GM12878 (cell line): ENCODE measurements around the gene NOP56. TPM values are rescaled to one million over a fixed set of nuclear protein-coding genes. Genes with fewer than 3 reads are reported as not detected.

Experiments
- ATAC-seq: fragments of 200-7000 bp; cut with Tn5 transposase; 3 replicates; pipeline ENCODE4 v1.9.1; 2020; ENCODE audit warnings: mild to moderate bottlenecking, moderate library complexity
- BruUV-seq: library from RNA; stranded (reverse); fragments of 400-500 nt; replicated peaks from 2 replicates; lab custom pipeline; 2021; lab: Mats Ljungman, UMichigan
- CTCF ChIA-PET: fragments of 300-600 bp; sonication (Branson Sonifier 250); formaldehyde crosslinking; extraction: SDS; loops from one replicate; lab custom pipeline; 2021; ENCODE audit warnings: inconsistent platforms; lab: Yijun Ruan, JAX
- POLR2A ChIA-PET: fragments of 350-600 bp; formaldehyde crosslinking; extraction: SDS; loops from one replicate; lab custom pipeline; 2021; ENCODE audit warnings: inconsistent platforms; lab: Charles Lee
- RAD21 ChIA-PET: fragments of 300-600 bp; sonication (Branson Sonifier 250); formaldehyde crosslinking; loops from one replicate; lab custom pipeline; 2023; ENCODE audit warnings: antibody characterized with exemption; ENCODE audit not compliant: unreplicated experiment; lab: Charles Lee
- SMC1A ChIA-PET: fragments of 300-600 bp; sonication (Branson Sonifier 250); formaldehyde crosslinking; loops from one replicate; lab custom pipeline; 2023; ENCODE audit not compliant: unreplicated experiment, uncharacterized antibody; lab: Charles Lee
- DNase-seq: peaks from one replicate; pipeline ENCODE4 v3.0.0-alpha.2; 2011; ENCODE audit warnings: low read depth, low spot score
- FAIRE-seq: peaks from 3 replicates; lab custom pipeline; 2011; peaks lifted over from hg19 to GRCh38; lab: Jason Lieb, UNC
- H2AFZ ChIP-seq: 2 replicates; pipeline ENCODE4 v1.6.0; 2011; ENCODE audit warnings: low read depth, low read length, control low read depth; ENCODE audit not compliant: control insufficient read depth
- H3K27ac ChIP-seq: 2 replicates; pipeline ENCODE4 v1.5.1; 2011; ENCODE audit warnings: control low read depth; ENCODE audit not compliant: control insufficient read depth, insufficient read depth
- H3K27me3 ChIP-seq, 2 experiments: replicated peaks in 1 of 2; 2 replicates each; pipeline versions ENCODE4 v1.6.0 to v1.6.1; 2011; ENCODE audit warnings: low read length in 1 of 2; ENCODE audit not compliant: control insufficient read depth in 2 of 2, insufficient read depth in 2 of 2
- H3K36me3 ChIP-seq, 2 experiments: 2 replicates each; pipeline ENCODE4 v1.5.1; 2011; ENCODE audit warnings: low read length in 1 of 2; ENCODE audit not compliant: control insufficient read depth in 2 of 2, insufficient read depth in 2 of 2
- H3K4me1 ChIP-seq: 2 replicates; pipeline ENCODE4 v1.6.1; 2011; ENCODE audit warnings: mild to moderate bottlenecking, low read length, moderate library complexity, mixed read lengths; ENCODE audit not compliant: control insufficient read depth, insufficient read depth
- H3K4me2 ChIP-seq: 2 replicates; pipeline ENCODE4 v1.6.0; 2011; ENCODE audit warnings: control low read depth; ENCODE audit not compliant: control insufficient read depth, insufficient read depth
- H3K4me3 ChIP-seq: fragments of 200-600 bp; sonication (generic); 2 replicates; pipeline ENCODE4 v1.5.1; 2016
- H3K79me2 ChIP-seq: 2 replicates; pipeline ENCODE4 v1.6.0; 2011; ENCODE audit warnings: low read length; ENCODE audit not compliant: control insufficient read depth, insufficient read depth
- H3K9ac ChIP-seq: 2 replicates; pipeline ENCODE4 v1.8.0; 2011; ENCODE audit warnings: low read length, control low read depth, mixed read lengths; ENCODE audit not compliant: control insufficient read depth, insufficient read depth
- H3K9me3 ChIP-seq: replicated peaks from 3 replicates; pipeline ENCODE4 v1.5.1; 2011; ENCODE audit warnings: mild to moderate bottlenecking, low read length; ENCODE audit not compliant: control insufficient read depth, insufficient read depth
- H4K20me1 ChIP-seq: 2 replicates; pipeline ENCODE4 v1.6.0; 2011; ENCODE audit not compliant: control insufficient read depth, insufficient read depth
- ASH2L ChIP-seq: fragments of 300-600, 200-600 bp; sonication (generic); IDR thresholded peaks from 2 replicates; pipeline ENCODE4 v1.6.1; 2017; ENCODE audit warnings: low read depth, mild to moderate bottlenecking, borderline replicate concordance
- ATF2 ChIP-seq: IDR thresholded peaks from 2 replicates; pipeline ENCODE4 v1.6.1; 2012; ENCODE audit warnings: low read length, inconsistent platforms
- ATF7 ChIP-seq: fragments of 450-650 bp; IDR thresholded peaks from 2 replicates; pipeline ENCODE4 v1.6.1; 2016; ENCODE audit warnings: low read depth, mild to moderate bottlenecking
- CEBPZ ChIP-seq: fragments of 150-350 bp; IDR thresholded peaks from 2 replicates; pipeline ENCODE4 v1.6.1; 2016; ENCODE audit warnings: low read depth, low read length
- JUND ChIP-seq: IDR thresholded peaks from 2 replicates; pipeline ENCODE4 v1.6.1; 2012; ENCODE audit warnings: low read depth, mild to moderate bottlenecking, low read length, improper control_type of control experiment, moderate library complexity
- NBN ChIP-seq: fragments of 450-650 bp; IDR thresholded peaks from 2 replicates; pipeline ENCODE4 v1.6.1; 2016
- SMAD1 ChIP-seq: fragments of 450-650 bp; IDR thresholded peaks from 2 replicates; pipeline ENCODE4 v1.6.1; 2018; ENCODE audit warnings: mild to moderate bottlenecking, low read depth; ENCODE audit not compliant: partially characterized antibody
- SMARCA5 ChIP-seq: fragments of 450-650 bp; IDR thresholded peaks from 2 replicates; pipeline ENCODE4 v1.6.1; 2017; ENCODE audit warnings: mild to moderate bottlenecking
- ZNF622 ChIP-seq: fragments of 450-650 bp; IDR thresholded peaks from 2 replicates; pipeline ENCODE4 v1.6.1; 2017; ENCODE audit warnings: mild to moderate bottlenecking, inconsistent platforms
- WGBS: methylation state at CpG from one replicate; pipeline ENCODE4 v1.1.6; 2016; ENCODE audit warnings: low lambda C conversion rate; ENCODE audit not compliant: insufficient replicate concordance, insufficient coverage; ENCODE audit errors: missing lambda C conversion rate; 5-methylcytosine and 5-hydroxymethylcytosine counted together
- in situ Hi-C: fragments of 300-500 bp; cut with MboI; formaldehyde crosslinking; loops from 9 replicates; pipeline ENCODE4 v1.14.3; 2018; ENCODE audit warnings: mixed read lengths
- intact Hi-C: fragments of 100-400 bp; cut with micrococcal nuclease; formaldehyde crosslinking; loops from one replicate; pipeline ENCODE4 v1.14.2; 2022; ENCODE audit not compliant: unreplicated experiment
- polyA plus RNA-seq, 11 experiments: library from polyadenylated mRNA; depleted of rRNA in 4 of 11; unstranded in 6 of 11; stranded (reverse) in 5 of 11; fragments of >200 nt; fragmentation: Nextera tagmentation in 4 of 11; fragmentation: Illumina TruSeq in 1 of 11; extraction: Ambion mirVana in 4 of 11; extraction: Trizol in 1 of 11; gene quantifications; 1 replicate in 1 of 11; 2 replicates in 10 of 11; pipeline versions ENCODE4 v1.2.1 to v1.2.3, GENCODE V29; 2011 to 2016; ENCODE audit warnings: inconsistent platforms in 2 of 11, missing spikeins in 2 of 11, low read depth in 1 of 11
- total RNA-seq, 4 experiments: library from RNA; depleted of rRNA in 3 of 4; stranded (reverse); fragments of >200 nt in 3 of 4; fragmentation: Illumina TruSeq in 1 of 4; extraction: Trizol in 1 of 4; gene quantifications; 2 replicates each; pipeline versions ENCODE4 v1.2.1 to v1.2.3, GENCODE V29; 2013 to 2021
- TF ChIP-seq, protein P1 (sequence below): fragments of 450-650 bp; IDR thresholded peaks from 2 replicates; pipeline ENCODE4 v1.6.1; 2017; ENCODE audit warnings: mild to moderate bottlenecking, moderate library complexity

Gene NOP56
- total and polyA plus RNA-seq, 10 of the 15 experiments (the other 5 are each of a cell fraction or from before 2014, with no cell fraction given), result 254 to 550 (median 464) TPM

GRCh38 chr20:2619337-2619736, 33.1 kb upstream of the NOP56 start:
- no peak overlapping the region for H3K27ac ChIP-seq
- ATAC-seq, result no peak
- 43% methylated on average over 2 of the region's 2 CpGs for WGBS

More at GRCh38 chr20:2619337-2619736, 33.1 kb upstream of the NOP56 start:
- intact Hi-C loops (no loop called here), in situ Hi-C loops (no loop called here)
- FAIRE-seq, result no peak
- DNase-seq, result no peak
- RAD21 ChIA-PET, result no interaction called here
- peaks cover 3% of the 10 kb centered on the region; the same call in 1 of the 2 replicates for H3K4me1 ChIP-seq
- TF ChIP-seq ASH2L (no peak), ATF2 (no peak), JUND (no peak), ZNF622 (no peak), SMAD1 (no peak), ATF7 (no peak), CEBPZ (no peak), NBN (no peak), SMARCA5 (no peak)
- TF ChIP-seq, protein P1, sequence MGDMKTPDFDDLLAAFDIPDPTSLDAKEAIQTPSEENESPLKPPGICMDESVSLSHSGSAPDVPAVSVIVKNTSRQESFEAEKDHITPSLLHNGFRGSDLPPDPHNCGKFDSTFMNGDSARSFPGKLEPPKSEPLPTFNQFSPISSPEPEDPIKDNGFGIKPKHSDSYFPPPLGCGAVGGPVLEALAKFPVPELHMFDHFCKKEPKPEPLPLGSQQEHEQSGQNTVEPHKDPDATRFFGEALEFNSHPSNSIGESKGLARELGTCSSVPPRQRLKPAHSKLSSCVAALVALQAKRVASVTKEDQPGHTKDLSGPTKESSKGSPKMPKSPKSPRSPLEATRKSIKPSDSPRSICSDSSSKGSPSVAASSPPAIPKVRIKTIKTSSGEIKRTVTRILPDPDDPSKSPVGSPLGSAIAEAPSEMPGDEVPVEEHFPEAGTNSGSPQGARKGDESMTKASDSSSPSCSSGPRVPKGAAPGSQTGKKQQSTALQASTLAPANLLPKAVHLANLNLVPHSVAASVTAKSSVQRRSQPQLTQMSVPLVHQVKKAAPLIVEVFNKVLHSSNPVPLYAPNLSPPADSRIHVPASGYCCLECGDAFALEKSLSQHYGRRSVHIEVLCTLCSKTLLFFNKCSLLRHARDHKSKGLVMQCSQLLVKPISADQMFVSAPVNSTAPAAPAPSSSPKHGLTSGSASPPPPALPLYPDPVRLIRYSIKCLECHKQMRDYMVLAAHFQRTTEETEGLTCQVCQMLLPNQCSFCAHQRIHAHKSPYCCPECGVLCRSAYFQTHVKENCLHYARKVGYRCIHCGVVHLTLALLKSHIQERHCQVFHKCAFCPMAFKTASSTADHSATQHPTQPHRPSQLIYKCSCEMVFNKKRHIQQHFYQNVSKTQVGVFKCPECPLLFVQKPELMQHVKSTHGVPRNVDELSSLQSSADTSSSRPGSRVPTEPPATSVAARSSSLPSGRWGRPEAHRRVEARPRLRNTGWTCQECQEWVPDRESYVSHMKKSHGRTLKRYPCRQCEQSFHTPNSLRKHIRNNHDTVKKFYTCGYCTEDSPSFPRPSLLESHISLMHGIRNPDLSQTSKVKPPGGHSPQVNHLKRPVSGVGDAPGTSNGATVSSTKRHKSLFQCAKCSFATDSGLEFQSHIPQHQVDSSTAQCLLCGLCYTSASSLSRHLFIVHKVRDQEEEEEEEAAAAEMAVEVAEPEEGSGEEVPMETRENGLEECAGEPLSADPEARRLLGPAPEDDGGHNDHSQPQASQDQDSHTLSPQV, result no peak
- no peak overlapping the region for H3K4me2 ChIP-seq
- H3K79me2 ChIP-seq, result no peaks in the 10 kb centered on the region
- H3K9me3 ChIP-seq, result no peaks in the 10 kb centered on the region
- H4K20me1 ChIP-seq, result no peaks in the 10 kb centered on the region
- CTCF ChIA-PET, result no interaction called here
- H2AFZ ChIP-seq, result no peak overlapping the region
- H3K27me3 ChIP-seq, result peaks cover 0 to 4% of the 10 kb centered on the region in 2 experiments; a peak in 2 of 4 replicates
- H3K4me3 ChIP-seq, result no peak overlapping the region
- POLR2A ChIA-PET, result no interaction called here
- H3K36me3 ChIP-seq, result no peaks in the 10 kb centered on the region
- SMC1A ChIA-PET, result no interaction called here
- H3K9ac ChIP-seq, result no peak overlapping the region
- BruUV-seq, result no TSS peak
